ENCODE results near the gene COL23A1.

The COL23A1 gene

GRCh38 chr5:178590141-178590923 lies at the start of gene COL23A1:
TSS of gene COL23A1 (minus strand) at chr5:178590393.
- DNase-seq: peak; percentile 68

- no peak for DNase-seq
Measured at GRCh38 chr5:178637356-178638074, 47.3 kb upstream of the COL23A1 start.

- no peak for DNase-seq
Measured at GRCh38 chr5:178632285-178632684, 42.1 kb upstream of the COL23A1 start.

GRCh38 chr5:178630951-178631350 lies 40.8 kb upstream of the COL23A1 start:
- no peak for DNase-seq

GRCh38 chr5:178630475-178630930 lies 40.3 kb upstream of the COL23A1 start:
- no peak for DNase-seq

- DNase-seq: no peak
Measured at GRCh38 chr5:178627259-178627598, 37.0 kb upstream of the COL23A1 start.

GRCh38 chr5:178626484-178627258 lies 36.5 kb upstream of the COL23A1 start, which contains the start of gene CLK4:
TSS of gene CLK4 (minus strand) at chr5:178627050. CDS start at chr5:178623416, 3,634 bp downstream.
- peak; percentile 99 for DNase-seq

- no peak for DNase-seq
Measured at GRCh38 chr5:178625679-178626483, 35.7 kb upstream of the COL23A1 start.

- DNase-seq: no peak
Measured at GRCh38 chr5:178624631-178625546, 34.7 kb upstream of the COL23A1 start.

- DNase-seq: no peak
Measured at GRCh38 chr5:178622679-178623247, 32.6 kb upstream of the COL23A1 start.

- DNase-seq: no peak
Measured at GRCh38 chr5:178619390-178619789, 29.2 kb upstream of the COL23A1 start.

- no peak for DNase-seq
Measured at GRCh38 chr5:178612299-178612698, 22.1 kb upstream of the COL23A1 start.

GRCh38 chr5:178606269-178606668 lies 16.1 kb upstream of the COL23A1 start:
- no peak for DNase-seq

- no peak for DNase-seq
Measured at GRCh38 chr5:178605788-178606187, 15.6 kb upstream of the COL23A1 start.

GRCh38 chr5:178602752-178603151 lies 12.6 kb upstream of the COL23A1 start:
- no peak for DNase-seq

- no peak for DNase-seq
Measured at GRCh38 chr5:178595750-178596149, 5.6 kb upstream of the COL23A1 start.

GRCh38 chr5:178595150-178595549 lies 5.0 kb upstream of the COL23A1 start:
- DNase-seq: no peak

- no peak for DNase-seq
Measured at GRCh38 chr5:178590924-178591423, 781 bp upstream of the COL23A1 start.

- DNase-seq: no peak
Measured at GRCh38 chr5:178589180-178590140, 733 bp downstream of the COL23A1 start.

- DNase-seq: no peak
Measured at GRCh38 chr5:178588769-178589168, 1.4 kb downstream of the COL23A1 start.
